Spleen (tissue), 11 donors: Measurements from ENCODE around the gene ZNF224. TPM values are rescaled to one million over a fixed set of nuclear protein-coding genes. Genes with fewer than 3 reads are reported as not detected.
"Not testable (repeated sequence)": the region's sequence is repeated elsewhere in the genome, so short reads cannot be mapped to it uniquely, and the experiment has no call there.

Source experiments
- DNase-seq: peaks from one replicate; pipeline ENCODE4 v3.0.0-alpha.2; 2020
- H3K27ac ChIP-seq, 8 donors: fragments of 200-600 bp; sonication (generic) in 7 of 8; 1 replicate in 4 of 8; 2 replicates in 4 of 8; pipeline versions ENCODE4 v1.5.0 to v1.8.0; 2016 to 2021; ENCODE audit warnings: inconsistent platforms in 4 of 8, mild to moderate bottlenecking in 4 of 8, moderate library complexity in 1 of 8
- H3K27me3 ChIP-seq, 7 donors: fragments of 200-600 bp; sonication (generic) in 6 of 7; replicated peaks in 1 of 7; 1 replicate in 4 of 7; 2 replicates in 3 of 7; pipeline versions ENCODE4 v1.5.0 to v1.8.0; 2016 to 2021; ENCODE audit warnings: inconsistent platforms in 3 of 7, mild to moderate bottlenecking in 1 of 7
- H3K36me3 ChIP-seq, 6 donors: fragments of 200-600 bp; sonication (generic) in 5 of 6; 1 replicate in 4 of 6; 2 replicates in 2 of 6; pipeline versions ENCODE4 v1.5.0 to v1.8.0; 2016 to 2021; ENCODE audit warnings: inconsistent platforms in 2 of 6
- H3K4me1 ChIP-seq, 6 donors: fragments of 200-600 bp; sonication (generic) in 5 of 6; 1 replicate in 3 of 6; 2 replicates in 3 of 6; pipeline versions ENCODE4 v1.5.0 to v1.8.0; 2016 to 2021; ENCODE audit warnings: inconsistent platforms in 3 of 6
- H3K4me3 ChIP-seq, 8 donors: fragments of 200-600 bp; sonication (generic) in 7 of 8; 1 replicate in 4 of 8; 2 replicates in 4 of 8; pipeline versions ENCODE4 v1.5.0 to v1.8.0; 2016 to 2021; ENCODE audit warnings: inconsistent platforms in 4 of 8, mild to moderate bottlenecking in 4 of 8, moderate library complexity in 2 of 8
- H3K9me3 ChIP-seq, 8 donors: fragments of 200-600 bp; sonication (generic) in 7 of 8; 1 replicate in 4 of 8; 2 replicates in 4 of 8; pipeline versions ENCODE4 v1.5.0 to v1.8.0; 2016 to 2021; ENCODE audit warnings: inconsistent platforms in 4 of 8
- POLR2A ChIP-seq, 3 donors: fragments of 450-650 bp; IDR thresholded peaks; one replicate each; pipeline ENCODE4 v1.5.1; 2017; ENCODE audit warnings: antibody characterized with exemption in 3 of 3, mild to moderate bottlenecking in 1 of 3
- POLR2AphosphoS5 ChIP-seq, 3 donors: sonication (generic); formaldehyde crosslinking; IDR thresholded peaks; one replicate each; pipeline ENCODE4 v1.5.1; 2017; ENCODE audit warnings: antibody characterized with exemption in 3 of 3
- WGBS, 5 donors: extraction: QIAGEN DNeasy Blood & Tissue Kit in 3 of 5; methylation state at CpG; one replicate each; pipeline versions ENCODE4 v1.1.5 to v1.1.7; 2013 to 2018; 5-methylcytosine and 5-hydroxymethylcytosine counted together
- intact Hi-C: fragments of 100-400 bp; cut with DNase I; formaldehyde crosslinking; loops from one replicate; pipeline ENCODE4 v1.15.0; 2023; ENCODE audit warnings: low total_unique reads
- polyA plus RNA-seq, 3 donors: library from polyadenylated mRNA; stranded (reverse); fragments of 200-250 nt; gene quantifications; one replicate each; pipeline ENCODE4 v1.2.1, GENCODE V29; 2013
- total RNA-seq, 7 donors: library from RNA; depleted of rRNA in 3 of 7; stranded (reverse); fragments of >200 nt in 3 of 7; fragmentation: NEBNext Ultra II Directional in 4 of 7; extraction: Animal tissue kit (Norgen Biotek cat#: 25700) in 4 of 7; gene quantifications; one replicate each; pipeline versions ENCODE4 v1.1.0 to v1.2.1, GENCODE V29; 2016 to 2021
- TF ChIP-seq, protein P1 (sequence below), 11 experiments: fragments of 200-600 bp in 7 of 11; fragments of 450-650 bp in 4 of 11; sonication (generic) in 4 of 11; IDR thresholded peaks in 8 of 11; conservative IDR thresholded peaks in 3 of 11; 1 replicate in 7 of 11; 2 replicates in 4 of 11; pipeline versions ENCODE4 v1.4.0 to v1.8.0; 2016 to 2021; ENCODE audit warnings: antibody characterized with exemption in 11 of 11, inconsistent platforms in 4 of 11, mild to moderate bottlenecking in 1 of 11
- donor health status: healthy with polysubstance abuse.
- donor health status: DM: no; HTN: no; CAD: no; lungs with moderate emphysema.
- donor health status: DM: no; HTN: no; CAD: no.
- donor health status: Bipolar disorder and iron deficiency.
- donor health status: healthy.
- donor health status: DM: no; HTN: no; CAD: no.
- donor health status: DM: yes; HTN: yes; CAD: no.

Gene ZNF224
- total and polyA plus RNA-seq, 10 donors: 15.9 to 61.8 (median 41.7) TPM

DNA sequence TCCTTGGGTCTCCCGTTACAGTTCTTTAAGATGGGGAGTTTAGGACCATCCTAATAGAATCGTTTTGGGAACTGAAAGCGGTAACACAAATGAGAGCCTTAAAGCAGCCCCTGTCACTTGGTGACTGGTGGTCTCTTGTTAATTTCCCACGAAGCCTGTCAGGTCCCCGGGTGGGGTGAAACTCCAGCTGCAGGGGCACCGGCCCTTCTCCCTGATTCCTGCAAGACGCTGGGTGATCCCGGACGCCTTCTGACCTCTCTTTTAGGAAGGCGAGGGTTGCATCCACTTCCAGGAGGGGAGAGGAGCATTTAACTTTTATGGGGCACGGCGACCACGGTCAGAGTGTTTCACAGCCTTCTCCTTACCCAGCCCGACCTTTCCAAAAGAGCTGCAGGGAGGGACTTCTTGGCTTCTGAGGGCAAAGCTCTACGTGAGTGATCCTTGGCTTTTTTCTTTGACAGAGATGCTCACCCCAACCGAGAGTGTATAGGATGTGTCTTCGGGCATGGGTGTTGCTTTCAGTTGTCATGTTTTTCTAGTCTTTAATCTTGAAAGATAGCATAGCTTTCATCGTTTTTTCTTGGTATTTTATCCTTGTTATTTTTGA, 19.7 kb downstream of the ZNF224 start:
- Histone ChIP-seq H3K9me3 (peaks cover 13 to 34% (median 33%) of the 10 kb centered on the region in 8 donors), H3K27me3 (no peaks in the 10 kb centered on the region), H3K4me3 (peak overlapping the region; percentile 71 to 91 (median 78)), H3K36me3 (peaks cover 5 to 40% (median 27%) of the 10 kb centered on the region in 6 donors), H3K27ac (peak overlapping the region; percentile 32 to 85 (median 78)), H3K4me1 (peaks cover 10 to 34% (median 24%) of the 10 kb centered on the region in 6 donors)
- TF ChIP-seq POLR2AphosphoS5 (IDR thresholded peaks at IDR 0.05) (no peak), POLR2A (IDR thresholded peaks at IDR 0.05) (no peak)
- TF ChIP-seq, protein P1, sequence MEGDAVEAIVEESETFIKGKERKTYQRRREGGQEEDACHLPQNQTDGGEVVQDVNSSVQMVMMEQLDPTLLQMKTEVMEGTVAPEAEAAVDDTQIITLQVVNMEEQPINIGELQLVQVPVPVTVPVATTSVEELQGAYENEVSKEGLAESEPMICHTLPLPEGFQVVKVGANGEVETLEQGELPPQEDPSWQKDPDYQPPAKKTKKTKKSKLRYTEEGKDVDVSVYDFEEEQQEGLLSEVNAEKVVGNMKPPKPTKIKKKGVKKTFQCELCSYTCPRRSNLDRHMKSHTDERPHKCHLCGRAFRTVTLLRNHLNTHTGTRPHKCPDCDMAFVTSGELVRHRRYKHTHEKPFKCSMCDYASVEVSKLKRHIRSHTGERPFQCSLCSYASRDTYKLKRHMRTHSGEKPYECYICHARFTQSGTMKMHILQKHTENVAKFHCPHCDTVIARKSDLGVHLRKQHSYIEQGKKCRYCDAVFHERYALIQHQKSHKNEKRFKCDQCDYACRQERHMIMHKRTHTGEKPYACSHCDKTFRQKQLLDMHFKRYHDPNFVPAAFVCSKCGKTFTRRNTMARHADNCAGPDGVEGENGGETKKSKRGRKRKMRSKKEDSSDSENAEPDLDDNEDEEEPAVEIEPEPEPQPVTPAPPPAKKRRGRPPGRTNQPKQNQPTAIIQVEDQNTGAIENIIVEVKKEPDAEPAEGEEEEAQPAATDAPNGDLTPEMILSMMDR (IDR thresholded peaks at IDR 0.05 in 8 of 11, conservative IDR thresholded peaks at IDR 0.05 in 3 of 11): no peak
- peak; percentile 73 for DNase-seq
- 3 to 7% (median 6%) methylated on average over 15 to 18 of the region's 18 CpGs for WGBS, 5 donors
- intact Hi-C loops: loop anchor here (10.0 kb wide), 1 partner anchor 51 kb away; the partner anchor contains the start of gene ZNF226

DNA sequence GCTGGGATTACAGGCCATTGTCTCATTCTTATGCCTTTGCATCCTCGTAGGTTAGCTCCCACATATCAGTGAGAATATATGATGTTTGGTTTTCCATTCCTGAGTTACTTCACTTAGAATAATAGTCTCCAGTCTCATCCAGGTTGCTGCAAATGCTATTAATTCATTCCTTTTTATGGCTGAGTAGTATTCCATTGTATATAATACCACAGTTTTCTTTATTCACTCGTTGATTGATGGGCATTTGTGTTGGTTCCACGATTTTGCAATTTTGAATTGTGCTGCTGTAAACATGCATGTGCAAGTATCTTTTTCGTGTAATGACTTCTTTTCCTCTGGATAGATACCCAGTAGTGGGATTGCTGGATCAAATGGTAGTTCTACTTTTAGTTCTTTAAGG, 27.0 kb downstream of the ZNF224 start:
- Histone ChIP-seq H3K9me3 (peaks cover 2 to 62% (median 55%) of the 10 kb centered on the region in 8 donors), H3K36me3 (peaks cover 22 to 100% (median 93%) of the 10 kb centered on the region in 6 donors)
- intact Hi-C loops, H3K4me3 ChIP-seq, H3K4me1 ChIP-seq, DNase-seq, H3K27ac ChIP-seq, H3K27me3 ChIP-seq: not testable (repeated sequence)
- WGBS, 5 donors: 95 to 99% (median 96%) methylated on average over 4 of the region's 4 CpGs

- H3K4me1 ChIP-seq: no peaks in the 10 kb centered on the region
- no peak for DNase-seq
- intact Hi-C loops: no loop called here
- H3K36me3 ChIP-seq: peaks cover 17 to 58% (median 53%) of the 10 kb centered on the region in 6 donors
- H3K9me3 ChIP-seq: peaks cover 3 to 98% (median 84%) of the 10 kb centered on the region in 8 donors
- H3K27ac ChIP-seq: no peak overlapping the region
- 94 to 98% (median 96%) methylated on average over 5 of the region's 5 CpGs for WGBS, 5 donors
- H3K27me3 ChIP-seq: no peaks in the 10 kb centered on the region
- TF ChIP-seq POLR2AphosphoS5 (IDR thresholded peaks at IDR 0.05): no peak
- TF ChIP-seq, protein P1 (IDR thresholded peaks at IDR 0.05 in 8 of 11, conservative IDR thresholded peaks at IDR 0.05 in 3 of 11): no peak
- no peak for TF ChIP-seq POLR2A (IDR thresholded peaks at IDR 0.05)
- H3K4me3 ChIP-seq: no peak overlapping the region
Measured at GRCh38 chr19:44131955-44132354, 37.8 kb downstream of the ZNF224 start.

- H3K9me3 ChIP-seq: peaks cover 0 to 3% (median 0%) of the 10 kb centered on the region in 8 donors
- peaks cover 0 to 30% (median 21%) of the 10 kb centered on the region in 6 donors for H3K36me3 ChIP-seq
- peak within 1 kb of the TSS; percentile 71 to 88 (median 85) for H3K27ac ChIP-seq
- intact Hi-C loops: no loop called here
- 0 to 2% (median 1%) methylated on average over 22 to 52 of the region's 52 CpGs for WGBS, 5 donors
- no peaks in the 10 kb centered on the region for H3K27me3 ChIP-seq
- peak; percentile 90 for DNase-seq
- TF ChIP-seq POLR2A (IDR thresholded peaks at IDR 0.05): no peak
- peak; percentile 71 to 84 (median 82) for TF ChIP-seq POLR2AphosphoS5 (IDR thresholded peaks at IDR 0.05)
- H3K4me3 ChIP-seq: peak within 1 kb of the TSS; percentile 74 to 97 (median 87)
- peaks cover 7 to 29% (median 23%) of the 10 kb centered on the region in 6 donors for H3K4me1 ChIP-seq
Measured at GRCh38 chr19:44141191-44142058, 47.3 kb downstream of the ZNF224 start, which contains the start of gene ZNF234. ZNF234 (plus strand) TSS chr19:44141554; CDS start chr19:44144633, 3,079 bp downstream.
